H9 (cell line): ENCODE measurements around the gene MICU2. TPM values are rescaled to one million over a fixed set of nuclear protein-coding genes. Genes with fewer than 3 reads are reported as not detected.

Source experiments
- DNase-seq: peaks from one replicate; pipeline ENCODE4 v3.0.0-alpha.2; 2017
- H2AFZ ChIP-seq: one replicate; pipeline ENCODE4 v1.6.1; 2013; ENCODE audit warnings: mild to moderate bottlenecking, low read length, control low read depth, moderate library complexity
- H2AK5ac ChIP-seq: 2 replicates; pipeline ENCODE4 v1.6.1; 2013; ENCODE audit warnings: low read length, control low read depth, mixed read lengths; ENCODE audit not compliant: insufficient read length
- H2BK120ac ChIP-seq: one replicate; pipeline ENCODE4 v1.6.1; 2013; ENCODE audit warnings: low read depth, mild to moderate bottlenecking, low read length, control low read depth, inconsistent platforms; ENCODE audit not compliant: poor library complexity, severe bottlenecking
- H2BK12ac ChIP-seq: 2 replicates; pipeline ENCODE4 v1.6.1; 2013; ENCODE audit warnings: low read length, control low read depth, mixed read lengths, low read depth; ENCODE audit not compliant: insufficient read length
- H2BK15ac ChIP-seq: 2 replicates; pipeline ENCODE4 v1.6.1; 2013; ENCODE audit warnings: low read depth, low read length, control low read depth
- H2BK20ac ChIP-seq: one replicate; pipeline ENCODE4 v1.6.1; 2013; ENCODE audit warnings: low read depth, mild to moderate bottlenecking, low read length, control low read depth, inconsistent platforms; ENCODE audit not compliant: poor library complexity, severe bottlenecking
- H2BK5ac ChIP-seq: 2 replicates; pipeline ENCODE4 v1.6.1; 2013; ENCODE audit warnings: low read length, control low read depth, mixed read lengths; ENCODE audit not compliant: insufficient read length
- H3K14ac ChIP-seq: 2 replicates; pipeline ENCODE4 v1.6.1; 2013; ENCODE audit warnings: low read length, control low read depth; ENCODE audit not compliant: insufficient read depth
- H3K18ac ChIP-seq: 2 replicates; pipeline ENCODE4 v1.6.1; 2013; ENCODE audit warnings: low read depth, mild to moderate bottlenecking, mixed read lengths, low read length, control low read depth; ENCODE audit not compliant: insufficient read length
- H3K23ac ChIP-seq: 2 replicates; pipeline ENCODE4 v1.6.1; 2013; ENCODE audit warnings: low read length, control low read depth, mixed read lengths, low read depth; ENCODE audit not compliant: insufficient read length
- H3K23me2 ChIP-seq: 2 replicates; pipeline ENCODE4 v1.6.1; 2013; ENCODE audit warnings: low read depth, mild to moderate bottlenecking, mixed read lengths, low read length, control low read depth; ENCODE audit not compliant: insufficient read length, poor library complexity, severe bottlenecking
- H3K27ac ChIP-seq: 2 replicates; pipeline ENCODE4 v1.5.1; 2013; ENCODE audit warnings: low read length, control low read depth, mixed read lengths, low read depth; ENCODE audit not compliant: insufficient read length
- H3K27me3 ChIP-seq: 2 replicates; pipeline ENCODE4 v1.6.1; 2013; ENCODE audit warnings: low read length, control low read depth, inconsistent platforms; ENCODE audit not compliant: insufficient read depth
- H3K4ac ChIP-seq: 2 replicates; pipeline ENCODE4 v1.6.1; 2013; ENCODE audit warnings: low read depth, mild to moderate bottlenecking, control low read depth, inconsistent platforms, low read length, moderate library complexity
- H3K4me1 ChIP-seq: 2 replicates; pipeline ENCODE4 v1.6.1; 2013; ENCODE audit warnings: low read length, control low read depth, inconsistent platforms; ENCODE audit not compliant: insufficient read depth
- H3K4me2 ChIP-seq: 2 replicates; pipeline ENCODE4 v1.6.1; 2013; ENCODE audit warnings: low read length, control low read depth, mixed read lengths; ENCODE audit not compliant: insufficient read length, insufficient read depth
- H3K56ac ChIP-seq: 2 replicates; pipeline ENCODE4 v1.6.1; 2013; ENCODE audit warnings: low read depth, mild to moderate bottlenecking, mixed read lengths, low read length, control low read depth; ENCODE audit not compliant: insufficient read length
- H3K79me1 ChIP-seq: 2 replicates; pipeline ENCODE4 v1.6.1; 2013; ENCODE audit warnings: low read depth, mild to moderate bottlenecking, moderate library complexity, low read length, control low read depth, inconsistent platforms; ENCODE audit not compliant: insufficient read depth, poor library complexity, severe bottlenecking
- H3K79me2 ChIP-seq: 2 replicates; pipeline ENCODE4 v1.6.1; 2013; ENCODE audit warnings: low read length, control low read depth, inconsistent platforms; ENCODE audit not compliant: insufficient read depth
- H3K9ac ChIP-seq: 2 replicates; pipeline ENCODE4 v1.6.1; 2013; ENCODE audit warnings: low read length, control low read depth, mixed read lengths; ENCODE audit not compliant: insufficient read length; ENCODE audit errors: extremely low read depth
- H3K9me3 ChIP-seq: one replicate; pipeline ENCODE4 v1.6.1; 2013; ENCODE audit warnings: low read depth, low read length, inconsistent platforms; ENCODE audit not compliant: control insufficient read depth
- H3T11ph ChIP-seq: one replicate; pipeline ENCODE4 v1.6.1; 2013; ENCODE audit warnings: mild to moderate bottlenecking, low read length, control low read depth, inconsistent platforms
- H4K20me1 ChIP-seq: one replicate; pipeline ENCODE4 v1.6.1; 2013; ENCODE audit not compliant: control insufficient read depth, insufficient read length, insufficient read depth
- H4K5ac ChIP-seq: 2 replicates; pipeline ENCODE4 v1.6.1; 2013; ENCODE audit warnings: low read depth, mild to moderate bottlenecking, mixed read lengths, low read length, control low read depth; ENCODE audit not compliant: insufficient read length
- H4K8ac ChIP-seq: replicated peaks from 2 replicates; pipeline ENCODE4 v1.6.1; 2013; ENCODE audit warnings: low read length, control low read depth, mixed read lengths, low read depth; ENCODE audit not compliant: insufficient read length
- H4K91ac ChIP-seq: 2 replicates; pipeline ENCODE4 v1.6.1; 2013; ENCODE audit warnings: low read depth, mild to moderate bottlenecking, moderate library complexity, mixed read lengths, low read length, control low read depth; ENCODE audit not compliant: insufficient read length
- H3K27ac Mint-ChIP-seq, 3 experiments: 2 replicates in 2 of 3; 3 replicates in 1 of 3; pipeline ENCODE4 v1.8.0; 2020 to 2021; ENCODE audit warnings: mixed read lengths in 3 of 3, mild to moderate bottlenecking in 1 of 3, moderate library complexity in 1 of 3
- H3K27me3 Mint-ChIP-seq: 2 replicates; pipeline ENCODE4 v1.8.0; 2021; ENCODE audit warnings: low read depth, mild to moderate bottlenecking, moderate library complexity, mixed read lengths
- H3K36me3 Mint-ChIP-seq, 3 experiments: 2 replicates in 2 of 3; 3 replicates in 1 of 3; pipeline ENCODE4 v1.8.0; 2020 to 2021; ENCODE audit warnings: low read depth in 3 of 3, mixed read lengths in 3 of 3; ENCODE audit not compliant: insufficient read depth in 1 of 3
- H3K4me1 Mint-ChIP-seq, 2 experiments: 2 replicates each; pipeline ENCODE4 v1.8.0; 2020; ENCODE audit warnings: mixed read lengths in 2 of 2
- H3K4me3 Mint-ChIP-seq, 2 experiments: 2 replicates in 1 of 2; 3 replicates in 1 of 2; pipeline ENCODE4 v1.8.0; 2020 to 2021; ENCODE audit warnings: mild to moderate bottlenecking in 2 of 2, mixed read lengths in 2 of 2, moderate library complexity in 1 of 2
- H3K9me3 Mint-ChIP-seq, 2 experiments: 2 replicates in 1 of 2; 3 replicates in 1 of 2; pipeline ENCODE4 v1.8.0; 2020; ENCODE audit warnings: mild to moderate bottlenecking in 2 of 2, mixed read lengths in 2 of 2, moderate library complexity in 1 of 2
- CTCF ChIP-seq: fragments of 200-600 bp; sonication (generic); conservative IDR thresholded peaks from 3 replicates; pipeline ENCODE4 v1.8.0; 2021; ENCODE audit warnings: antibody characterized with exemption, mild to moderate bottlenecking
- WGBS: extraction: QIAGEN DNeasy Blood & Tissue Kit; methylation state at CpG from one replicate; pipeline ENCODE4 v1.1.7; 2013; ENCODE audit warnings: missing lambda C conversion rate, low lambda C conversion rate, mixed read lengths; ENCODE audit not compliant: insufficient read length; ENCODE audit errors: extremely low coverage; 5-methylcytosine and 5-hydroxymethylcytosine counted together
- total RNA-seq: library from RNA; stranded (reverse); gene quantifications from 2 replicates; pipeline ENCODE4 v1.2.1, GENCODE V29; 2021

The MICU2 gene
- total RNA-seq, 1 experiment from 2014 or later, result 38.4 TPM

- peaks cover 0 to 2% of the 10 kb centered on the region in 2 experiments; a peak in 2 of 5 replicates for H3K9me3 Mint-ChIP-seq
- no peaks in the 10 kb centered on the region for H3K27me3 Mint-ChIP-seq
- Histone ChIP-seq H3K79me1 (no peaks in the 10 kb centered on the region), H3K79me2 (no peaks in the 10 kb centered on the region), H2BK120ac (no peak overlapping the region), H3T11ph (no peak overlapping the region), H3K23ac (no peak overlapping the region), H2BK5ac (no peak overlapping the region), H3K4me2 (peak overlapping the region; percentile 10), H3K18ac (no peak overlapping the region), H3K9ac (no peak overlapping the region), H2BK15ac (no peak overlapping the region), H4K8ac (no peak overlapping the region), H4K20me1 (no peaks in the 10 kb centered on the region), H2BK20ac (no peak overlapping the region), H3K14ac (no peak overlapping the region), H3K23me2 (no peaks in the 10 kb centered on the region), H3K4ac (no peak overlapping the region), H3K4me1 (no peaks in the 10 kb centered on the region), H2AFZ (no peak overlapping the region), H3K9me3 (no peaks in the 10 kb centered on the region), H4K91ac (no peak overlapping the region), H2BK12ac (no peak overlapping the region), H2AK5ac (no peak overlapping the region), H3K27ac (no peak overlapping the region), H4K5ac (no peak overlapping the region), H3K27me3 (no peaks in the 10 kb centered on the region), H3K56ac (no peak overlapping the region)
- DNase-seq, result peak; percentile 94
- peak overlapping the region; percentile 70 to 78 for H3K4me3 Mint-ChIP-seq
- H3K27ac Mint-ChIP-seq, result peak overlapping the region; percentile 72 to 96 (median 94); a peak in 6 of 7 replicates
- WGBS, result no CpG with 5 or more reads among the region's 18 CpGs
- peak; percentile 99 for TF ChIP-seq CTCF
- peaks cover 8 to 17% of the 10 kb centered on the region in 2 experiments for H3K4me1 Mint-ChIP-seq
- H3K36me3 Mint-ChIP-seq, result no peaks in the 10 kb centered on the region
Observed at GRCh38 chr13:21476893-21477472, 127.0 kb downstream of the MICU2 start.
